ENCODE measurements around the gene MRPS25. TPM values are rescaled to one million over a fixed set of nuclear protein-coding genes. Genes with fewer than 3 reads are reported as not detected.

MRPS25 gene
- total and polyA plus RNA-seq, 2 donors (not counting 3 experiments of a cell fraction or from before 2014, with no cell fraction given) = 32.5 to 68.7 TPM

DNA sequence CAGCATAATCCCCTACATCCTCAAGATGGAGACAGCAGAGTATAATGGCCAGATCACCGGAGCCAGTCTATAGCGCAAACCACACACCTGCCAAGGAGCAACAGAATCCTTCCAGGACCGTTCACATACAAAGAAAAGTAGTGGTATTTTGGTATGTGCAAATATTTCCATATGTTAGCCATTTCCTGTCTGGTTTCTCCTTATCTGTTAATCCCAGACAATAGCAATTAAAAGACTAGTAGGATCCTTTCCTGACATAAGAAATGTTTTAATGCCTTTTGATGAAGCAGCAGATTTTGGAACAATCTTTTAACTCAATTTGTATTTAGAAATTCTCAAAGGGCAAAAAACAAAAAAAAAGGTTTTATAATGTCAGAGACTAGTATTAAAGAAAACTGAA is 22.2 kb downstream of the MRPS25 start:
- Histone ChIP-seq H4K20me1 (replicated peaks; ENCODE audit: control insufficient read depth, extremely low read depth, insufficient read depth, low read length) (no peaks in the 10 kb centered on the region), H2AFZ (ENCODE audit: low read depth, low read length) (no peak overlapping the region), H3K36me3 (ENCODE audit: control insufficient read depth in 2 of 2, extremely low read depth in 1 of 2, insufficient read depth in 2 of 2, low read length in 2 of 2) (peaks cover 20 to 25% of the 10 kb centered on the region in 2 experiments), H3K9ac (replicated peaks; ENCODE audit: extremely low read depth, insufficient read depth, low read length) (no peak overlapping the region), H3K27me3 (ENCODE audit: control insufficient read depth in 2 of 2, insufficient read depth in 2 of 2, low read length in 2 of 2) (no peaks in the 10 kb centered on the region), H3K9me1 (replicated peaks; ENCODE audit: control insufficient read depth, extremely low read depth, insufficient read depth, low read length) (no peaks in the 10 kb centered on the region), H3K4me2 (ENCODE audit: insufficient read depth, low read length) (peak overlapping the region; percentile 60), H3K4me1 (ENCODE audit: control insufficient read depth, extremely low read depth, insufficient read depth, low read length) (peaks cover 36% of the 10 kb centered on the region), H3K27ac (ENCODE audit: insufficient read depth, low read depth, low read length) (peak overlapping the region; percentile 71), H3K9me3 (replicated peaks; ENCODE audit: control insufficient read depth, insufficient read depth, low read length) (no peaks in the 10 kb centered on the region), H3K79me2 (ENCODE audit: control insufficient read depth, insufficient read depth, low read length) (peaks cover 10% of the 10 kb centered on the region), H3K4me3 (replicated peaks in 1 of 3; ENCODE audit: insufficient read depth in 1 of 3, low read depth in 1 of 3, low read length in 3 of 3) (no peak overlapping the region)
- dilution Hi-C loops (cut with MboI; ENCODE audit: extremely low pct_ligation_motif_present, low sequenced_read_pairs) (no loop called here), intact Hi-C loops (cut with micrococcal nuclease) (loop anchor here (1.0 to 10.0 kb wide), 2 partner anchors 22 to 238 kb away; partner anchors contain the start of gene MRPS25)
- no TSS peak for BruUV-seq (replicated peaks)
- CTCF ChIA-PET = interaction anchor here (1.0 to 1.6 kb wide), 2 partner anchors 9 to 22 kb away, joined by 5 to 6 read pairs; partner anchors contain the start of gene MRPS25
- peak; percentile 74 for FAIRE-seq
- peak; percentile 76 for DNase-seq (ENCODE audit: low read depth, low spot score)
- TF ChIP-seq FOS (IDR thresholded peaks at IDR 0.05; ENCODE audit: borderline replicate concordance, insufficient read depth, low read length) (no peak), POLR2AphosphoS5 (IDR thresholded peaks at IDR 0.05; ENCODE audit: insufficient read depth, low read depth, low read length) (no peak), EZH2 (IDR thresholded peaks at IDR 0.05; ENCODE audit: borderline replicate concordance, low read depth, low read length, severe bottlenecking) (no peak), JUN (IDR thresholded peaks at IDR 0.05; ENCODE audit: borderline replicate concordance, insufficient read depth, insufficient read length, low read depth) (peak; percentile 47), GATA2 (IDR thresholded peaks at IDR 0.05; ENCODE audit: insufficient read depth, insufficient read length, low read depth, low read length) (peak; percentile 42), MYC (IDR thresholded peaks at IDR 0.05; ENCODE audit: low read depth, low read length) (no peak), POLR2A (IDR thresholded peaks at IDR 0.05; ENCODE audit: low read depth, low read length) (no peak)
- TF ChIP-seq, protein P1, sequence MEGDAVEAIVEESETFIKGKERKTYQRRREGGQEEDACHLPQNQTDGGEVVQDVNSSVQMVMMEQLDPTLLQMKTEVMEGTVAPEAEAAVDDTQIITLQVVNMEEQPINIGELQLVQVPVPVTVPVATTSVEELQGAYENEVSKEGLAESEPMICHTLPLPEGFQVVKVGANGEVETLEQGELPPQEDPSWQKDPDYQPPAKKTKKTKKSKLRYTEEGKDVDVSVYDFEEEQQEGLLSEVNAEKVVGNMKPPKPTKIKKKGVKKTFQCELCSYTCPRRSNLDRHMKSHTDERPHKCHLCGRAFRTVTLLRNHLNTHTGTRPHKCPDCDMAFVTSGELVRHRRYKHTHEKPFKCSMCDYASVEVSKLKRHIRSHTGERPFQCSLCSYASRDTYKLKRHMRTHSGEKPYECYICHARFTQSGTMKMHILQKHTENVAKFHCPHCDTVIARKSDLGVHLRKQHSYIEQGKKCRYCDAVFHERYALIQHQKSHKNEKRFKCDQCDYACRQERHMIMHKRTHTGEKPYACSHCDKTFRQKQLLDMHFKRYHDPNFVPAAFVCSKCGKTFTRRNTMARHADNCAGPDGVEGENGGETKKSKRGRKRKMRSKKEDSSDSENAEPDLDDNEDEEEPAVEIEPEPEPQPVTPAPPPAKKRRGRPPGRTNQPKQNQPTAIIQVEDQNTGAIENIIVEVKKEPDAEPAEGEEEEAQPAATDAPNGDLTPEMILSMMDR (IDR thresholded peaks at IDR 0.05; ENCODE audit: extremely low read depth in 1 of 2, insufficient read depth in 1 of 2, low read depth in 1 of 2, low read length in 2 of 2) = no peak
- TF ChIP-seq, protein P2, sequence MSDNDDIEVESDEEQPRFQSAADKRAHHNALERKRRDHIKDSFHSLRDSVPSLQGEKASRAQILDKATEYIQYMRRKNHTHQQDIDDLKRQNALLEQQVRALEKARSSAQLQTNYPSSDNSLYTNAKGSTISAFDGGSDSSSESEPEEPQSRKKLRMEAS (IDR thresholded peaks at IDR 0.05; ENCODE audit: insufficient read depth, insufficient read length) = no peak
- POLR2A ChIA-PET = no interaction called here

Measured in endothelial cell of umbilical vein (primary cell).